GM18526 (cell line): Measurements from ENCODE around the gene DMAC2L.

Source experiments
- POLR2A ChIP-seq: IDR thresholded peaks from 3 replicates; pipeline ENCODE4 v1.6.1; 2011; ENCODE audit not compliant: insufficient read length; ENCODE audit errors: extremely low read depth

Gene DMAC2L, protein sequence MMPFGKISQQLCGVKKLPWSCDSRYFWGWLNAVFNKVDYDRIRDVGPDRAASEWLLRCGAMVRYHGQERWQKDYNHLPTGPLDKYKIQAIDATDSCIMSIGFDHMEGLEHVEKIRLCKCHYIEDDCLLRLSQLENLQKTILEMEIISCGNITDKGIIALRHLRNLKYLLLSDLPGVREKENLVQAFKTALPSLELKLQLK

DNA sequence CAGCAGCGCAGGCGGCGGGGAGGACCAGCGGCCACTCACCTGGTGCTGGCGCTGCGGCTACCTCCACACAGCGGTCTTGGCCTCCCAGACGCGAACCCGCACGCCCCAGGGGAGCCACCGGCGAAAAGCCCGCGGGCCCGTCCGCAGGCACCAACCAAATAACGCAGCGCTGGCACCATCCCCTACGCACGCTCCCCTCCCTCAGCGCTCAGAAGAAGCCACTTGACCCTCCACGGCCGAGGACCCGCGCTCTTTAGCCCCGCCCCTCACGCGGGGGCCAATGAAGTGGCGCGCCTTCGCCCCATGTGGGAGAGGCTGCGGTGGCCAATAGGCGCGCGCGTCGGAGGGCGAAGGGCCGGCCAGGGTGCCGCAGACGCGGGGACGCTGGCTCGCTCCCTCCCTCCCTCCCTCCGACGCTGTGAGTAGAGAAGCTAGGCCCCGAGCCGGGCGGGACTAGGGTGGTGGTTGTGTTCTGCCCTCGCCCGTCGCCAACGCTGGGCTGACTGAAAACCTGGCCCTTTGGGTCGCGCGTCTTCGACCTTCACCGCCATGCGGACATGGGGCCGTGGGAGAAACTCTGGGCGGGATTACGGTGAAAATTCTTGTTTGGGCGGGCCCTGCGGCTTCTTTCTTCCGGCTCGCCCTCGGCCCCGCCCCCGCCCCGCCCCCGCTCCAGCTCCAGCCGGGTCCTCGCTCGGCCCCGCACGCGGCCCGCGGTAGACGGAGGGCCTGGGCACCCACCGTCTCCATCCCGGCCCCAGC, at the start of gene DMAC2L, which contains the start of gene L2HGDH:
DMAC2L (plus strand) TSS at position 353 of the 762 bp plus-strand sequence. CDS start 9,164 bp downstream, outside the sequence.
L2HGDH (minus strand) TSS at position 258 of the 762 bp plus-strand sequence; CDS start at position 179, 79 bp downstream.
- peak; percentile 84 for TF ChIP-seq POLR2A

GRCh38 chr14:50262865-50263264, 49.3 kb upstream of the DMAC2L start:
- no peak for TF ChIP-seq POLR2A

GRCh38 chr14:50263321-50263720, 48.8 kb upstream of the DMAC2L start:
- no peak for TF ChIP-seq POLR2A

DNA sequence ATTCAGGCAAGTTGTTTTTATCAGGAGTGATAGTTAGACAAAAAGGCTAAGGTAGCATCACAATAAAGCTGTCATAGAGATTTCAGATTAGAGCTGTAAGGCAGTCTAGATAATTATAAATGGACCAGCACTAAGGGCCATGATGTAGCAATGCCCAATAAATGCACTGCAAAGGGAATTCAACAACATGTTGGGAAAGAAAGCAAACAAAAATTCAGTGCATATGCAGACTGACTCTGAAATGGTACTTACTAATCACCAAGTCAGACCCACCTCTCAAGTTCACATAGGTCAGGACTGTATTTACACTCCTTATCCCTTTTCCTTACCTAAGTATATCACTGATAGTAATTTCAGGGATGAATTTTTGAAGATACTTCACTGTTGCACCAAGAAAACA, 47.1 kb upstream of the DMAC2L start:
- no peak for TF ChIP-seq POLR2A

GRCh38 chr14:50270932-50271331, 41.2 kb upstream of the DMAC2L start:
- no peak for TF ChIP-seq POLR2A

DNA sequence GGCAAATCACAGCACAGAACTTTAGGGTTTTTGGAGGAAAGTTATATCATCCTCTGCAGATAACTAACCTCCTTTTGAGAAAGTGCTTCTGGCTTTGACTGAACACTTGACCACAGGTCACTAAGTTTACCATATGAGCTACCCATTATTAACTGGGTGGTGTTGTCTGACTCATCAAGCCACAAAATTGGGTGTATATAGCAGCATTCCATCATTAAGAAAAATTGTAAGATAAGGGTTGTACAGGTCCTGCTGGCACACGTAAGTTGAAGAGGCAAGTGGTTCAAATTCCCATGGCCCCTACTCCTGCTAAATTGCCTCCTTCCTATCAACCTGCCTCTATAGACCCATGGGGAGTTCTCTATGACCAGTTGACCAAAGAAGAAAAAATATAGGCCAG, 39.6 kb upstream of the DMAC2L start:
- no peak for TF ChIP-seq POLR2A

DNA sequence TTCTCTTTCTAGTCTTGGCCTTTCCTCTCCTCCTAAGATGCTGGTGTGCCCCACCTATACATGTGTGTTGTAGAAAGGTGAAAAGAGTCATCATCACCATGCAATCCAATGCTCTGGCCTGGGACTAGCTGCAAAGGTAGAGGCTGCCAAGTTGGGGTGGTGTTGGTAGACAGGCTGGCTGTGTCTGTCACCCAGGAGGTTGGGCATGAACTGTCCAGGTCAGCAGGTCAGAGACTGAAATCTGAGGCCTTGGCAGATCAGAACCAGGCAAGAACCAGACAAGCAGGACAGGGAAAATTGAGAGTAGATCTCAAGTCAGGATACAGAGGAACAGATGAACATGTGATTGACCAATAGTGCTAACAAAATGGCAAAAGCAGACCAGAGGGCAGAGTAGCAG, 26.3 kb upstream of the DMAC2L start:
- no peak for TF ChIP-seq POLR2A

DNA sequence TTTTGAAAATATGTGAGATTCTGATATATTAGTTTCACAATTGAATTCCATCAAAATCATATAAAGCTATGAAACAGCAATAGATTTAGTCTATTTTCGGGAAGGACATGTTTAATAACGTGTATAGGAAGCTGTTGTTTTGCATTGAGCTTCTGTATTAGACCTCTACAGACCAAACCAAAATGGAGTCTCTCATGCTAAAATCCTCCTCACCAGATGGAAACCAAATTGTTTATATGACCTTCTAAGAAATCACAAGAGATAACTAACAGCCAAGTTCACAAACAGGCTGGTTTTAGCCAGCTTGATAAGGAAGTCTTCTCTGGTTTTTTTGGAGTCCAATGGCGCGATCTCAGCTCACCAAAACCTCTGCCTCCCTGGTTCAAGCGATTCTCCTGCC, 24.0 kb upstream of the DMAC2L start:
- no peak for TF ChIP-seq POLR2A

GRCh38 chr14:50290306-50290705, 21.8 kb upstream of the DMAC2L start:
- no peak for TF ChIP-seq POLR2A

GRCh38 chr14:50299585-50299984, 12.5 kb upstream of the DMAC2L start:
- TF ChIP-seq POLR2A, result no peak

DNA sequence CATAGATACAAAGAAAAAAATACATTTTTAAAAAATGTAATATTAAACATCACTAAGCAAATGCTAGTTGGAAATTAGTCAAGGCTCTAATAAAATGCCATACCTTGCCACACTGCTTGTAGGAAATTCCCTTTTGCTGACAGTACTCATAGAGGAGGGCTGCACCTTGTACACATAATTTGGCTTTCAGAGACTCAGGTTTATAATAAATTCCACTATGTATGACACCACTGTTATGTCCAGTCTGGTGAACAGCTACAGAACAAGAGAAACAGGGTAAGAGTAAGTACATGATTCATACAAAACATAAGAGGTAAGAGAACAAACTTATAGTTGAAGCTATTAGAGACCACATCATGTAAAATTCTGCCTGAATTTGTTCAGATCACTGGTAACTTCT, 10.2 kb upstream of the DMAC2L start:
- no peak for TF ChIP-seq POLR2A

DNA sequence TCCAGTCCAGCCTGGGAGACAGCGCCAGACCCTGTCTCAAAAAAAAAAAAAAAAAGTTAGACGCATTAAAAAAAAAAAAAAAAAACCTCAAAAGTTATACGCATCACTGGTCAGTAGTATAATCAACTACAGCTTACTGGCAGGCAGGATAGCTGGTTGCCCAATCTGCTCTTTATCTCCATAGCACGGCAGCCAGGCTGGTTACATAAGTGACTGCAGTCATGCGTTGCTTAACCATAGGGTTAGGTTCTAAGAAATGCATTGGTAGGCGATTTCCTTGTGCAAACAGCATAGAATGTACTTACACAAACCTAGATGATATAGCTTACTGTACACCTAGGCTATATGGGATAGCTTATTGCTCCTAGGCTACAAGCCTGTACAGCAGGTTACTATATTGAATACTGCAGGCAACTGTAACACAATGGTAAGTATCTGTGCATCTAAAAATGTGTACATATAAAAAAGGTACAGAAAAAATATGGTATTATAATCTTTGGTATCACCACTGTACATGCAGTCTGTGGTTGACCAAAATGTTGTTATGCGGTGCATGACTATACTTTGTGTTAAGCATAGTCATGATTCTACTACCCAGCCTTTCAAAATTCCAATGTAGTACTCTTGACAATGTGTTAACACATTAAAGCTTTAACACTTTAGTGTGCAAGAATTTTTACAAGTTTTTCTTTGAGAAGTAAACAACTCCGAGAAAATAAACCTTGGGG, 8.2 kb upstream of the DMAC2L start:
- TF ChIP-seq POLR2A, result no peak

DNA sequence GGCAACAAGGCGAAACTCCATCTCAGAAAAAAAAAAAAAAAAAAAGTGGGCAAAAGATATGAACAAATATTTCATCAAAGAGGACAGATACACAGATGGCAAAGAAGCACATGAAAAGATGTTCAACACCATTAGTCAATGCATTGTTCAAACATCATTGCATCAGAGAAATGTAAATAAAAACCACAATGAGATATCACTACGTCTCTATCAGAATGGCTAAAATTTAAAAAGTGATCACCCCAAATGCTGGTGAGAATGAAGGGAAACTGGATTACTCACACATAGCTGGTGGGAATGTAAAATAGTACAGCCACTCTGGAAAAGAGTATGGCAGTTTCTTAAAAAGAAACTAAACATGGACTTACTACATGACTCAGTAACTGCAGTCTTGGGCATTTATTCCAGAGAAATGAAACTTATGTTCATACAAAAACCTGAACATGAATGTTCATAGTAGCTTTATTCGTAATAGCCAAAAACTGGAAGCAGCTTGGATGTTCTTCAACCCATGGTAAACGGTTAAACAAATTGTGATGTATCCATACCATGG, 3.7 kb upstream of the DMAC2L start:
- no peak for TF ChIP-seq POLR2A

- TF ChIP-seq POLR2A, result no peak
Measured at GRCh38 chr14:50310445-50310844, 1.7 kb upstream of the DMAC2L start.

DNA sequence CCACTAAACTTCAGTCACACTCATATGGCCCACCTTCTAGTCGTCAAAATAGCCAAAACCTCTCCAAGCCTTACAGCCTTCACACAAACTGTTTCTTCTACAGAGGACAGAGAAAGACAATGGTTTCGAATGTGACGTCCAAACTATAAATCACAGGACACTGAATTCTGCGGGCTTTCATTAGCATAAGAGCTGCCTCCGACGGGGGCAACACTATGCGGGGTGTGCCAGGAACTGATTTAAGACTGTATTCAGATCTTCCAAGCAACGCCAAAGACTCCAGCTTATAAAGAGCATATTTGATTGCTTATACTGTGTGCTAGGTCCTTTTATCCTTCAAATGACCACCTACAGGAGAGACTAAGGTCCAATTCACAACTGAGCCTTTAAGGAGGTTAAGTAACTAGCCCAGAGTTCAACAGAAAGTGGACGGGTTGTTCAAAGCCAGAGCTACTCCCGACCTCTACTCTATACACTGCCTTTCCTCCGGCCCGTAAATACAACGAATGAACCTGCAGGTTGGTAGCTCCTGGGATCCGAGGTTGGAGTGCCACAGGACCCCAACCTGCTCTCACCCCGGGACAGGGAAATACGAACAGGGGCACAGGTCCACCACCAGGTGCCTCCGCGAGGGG, 670 bp upstream of the DMAC2L start:
- TF ChIP-seq POLR2A, result no peak
